ENCODE measurements around the gene PAQR4.

GRCh38 chr16:2950773-2951172 is 18.4 kb upstream of the PAQR4 start:
- TF ChIP-seq PATZ1 (CRISPR knock-in tag; IDR thresholded peaks at IDR 0.05; ENCODE audit: borderline replicate concordance) (no peak), PPARA (CRISPR knock-in tag; IDR thresholded peaks at IDR 0.05; ENCODE audit: borderline replicate concordance) (no peak), ZNF8 (CRISPR knock-in tag; IDR thresholded peaks at IDR 0.05) (no peak), OSR1 (CRISPR knock-in tag; IDR thresholded peaks at IDR 0.05) (no peak), SNAI2 (CRISPR knock-in tag; IDR thresholded peaks at IDR 0.05) (no peak), ARNTL (CRISPR knock-in tag; IDR thresholded peaks at IDR 0.05; ENCODE audit: borderline replicate concordance, low read depth) (no peak), ISL1 (CRISPR knock-in tag; IDR thresholded peaks at IDR 0.05) (no peak), POU6F1 (CRISPR knock-in tag; IDR thresholded peaks at IDR 0.05; ENCODE audit: borderline replicate concordance, low read depth) (no peak), BACH2 (CRISPR knock-in tag; IDR thresholded peaks at IDR 0.05; ENCODE audit: borderline replicate concordance) (no peak), TSHZ2 (CRISPR knock-in tag; IDR thresholded peaks at IDR 0.05) (no peak), CSDC2 (CRISPR knock-in tag; IDR thresholded peaks at IDR 0.05) (no peak), ESRRG (CRISPR knock-in tag; IDR thresholded peaks at IDR 0.05) (no peak), ZFP30 (CRISPR knock-in tag; IDR thresholded peaks at IDR 0.05) (no peak)
